ENCODE measurements around the gene PAX4.

PAX4 gene

GRCh38 chr7:127618042-127618441 lies at the start of gene PAX4:
Gene PAX4 (minus strand): TSS chr7:127618142. CDS start chr7:127615928, 2,214 bp downstream.
- DNase-seq (ENCODE audit: low spot score), result no peak

GRCh38 chr7:127667017-127667670 lies 49.2 kb upstream of the PAX4 start:
- DNase-seq (ENCODE audit: low spot score), result peak; percentile 24

- no peak for DNase-seq (ENCODE audit: low spot score)
Measured at GRCh38 chr7:127666602-127667001, 48.7 kb upstream of the PAX4 start.

- no peak for DNase-seq (ENCODE audit: low spot score)
Measured at GRCh38 chr7:127665922-127666321, 48.0 kb upstream of the PAX4 start.

GRCh38 chr7:127658970-127659630 lies 41.2 kb upstream of the PAX4 start:
- no peak for DNase-seq (ENCODE audit: low spot score)

GRCh38 chr7:127657500-127657899 lies 39.6 kb upstream of the PAX4 start:
- DNase-seq (ENCODE audit: low spot score), result no peak

- DNase-seq (ENCODE audit: low spot score), result no peak
Measured at GRCh38 chr7:127655720-127656119, 37.8 kb upstream of the PAX4 start.

GRCh38 chr7:127654404-127655394 lies 36.8 kb upstream of the PAX4 start:
- peak; percentile 16 for DNase-seq (ENCODE audit: low spot score)

GRCh38 chr7:127653396-127653795 lies 35.5 kb upstream of the PAX4 start:
- DNase-seq (ENCODE audit: low spot score), result no peak

- peak; percentile 27 for DNase-seq (ENCODE audit: low spot score)
Measured at GRCh38 chr7:127652333-127653248, 34.6 kb upstream of the PAX4 start.

GRCh38 chr7:127651556-127652332 lies 33.8 kb upstream of the PAX4 start, which contains the start of gene SND1:
Gene SND1 (plus strand): TSS chr7:127652194. CDS start chr7:127652374, 180 bp downstream.
- DNase-seq (ENCODE audit: low spot score), result peak; percentile 98

GRCh38 chr7:127650847-127651555 lies 33.1 kb upstream of the PAX4 start:
- DNase-seq (ENCODE audit: low spot score), result no peak

- no peak for DNase-seq (ENCODE audit: low spot score)
Measured at GRCh38 chr7:127648986-127649385, 31.0 kb upstream of the PAX4 start.

GRCh38 chr7:127647636-127648035 lies 29.7 kb upstream of the PAX4 start:
- no peak for DNase-seq (ENCODE audit: low spot score)

- no peak for DNase-seq (ENCODE audit: low spot score)
Measured at GRCh38 chr7:127644484-127644883, 26.5 kb upstream of the PAX4 start.

- DNase-seq (ENCODE audit: low spot score), result no peak
Measured at GRCh38 chr7:127638197-127638596, 20.3 kb upstream of the PAX4 start.

GRCh38 chr7:127635659-127636285 lies 17.8 kb upstream of the PAX4 start:
- DNase-seq (ENCODE audit: low spot score), result no peak

- DNase-seq (ENCODE audit: low spot score), result peak; percentile 77
Measured at GRCh38 chr7:127632276-127632910, 14.5 kb upstream of the PAX4 start.

GRCh38 chr7:127629268-127629854 lies 11.4 kb upstream of the PAX4 start:
- DNase-seq (ENCODE audit: low spot score), result no peak

Data from GM03348 (cell line).